ENCODE measurements around the gene MBD3L1.
A peak's percentile ranks its signal among the peaks of the same experiment; 100 is the strongest.

MBD3L1 gene

GRCh38 chr19:8832132-8833021 is at the start of gene MBD3L1, which contains the start of gene ZNF558:
MBD3L1 (plus strand) TSS chr19:8832377; CDS start chr19:8842679, 10,302 bp downstream.
ZNF558 (minus strand) TSS chr19:8832304; CDS start chr19:8822659, 9,645 bp downstream.
- peak; percentile 99 for DNase-seq

- no peak for DNase-seq
Observed at GRCh38 chr19:8794823-8795222, 37.4 kb upstream of the MBD3L1 start.

- DNase-seq: no peak
Observed at GRCh38 chr19:8806661-8807060, 25.5 kb upstream of the MBD3L1 start.

- DNase-seq: no peak
Observed at GRCh38 chr19:8811315-8812172, 20.6 kb upstream of the MBD3L1 start.

- no peak for DNase-seq
Observed at GRCh38 chr19:8814176-8814575, 18.0 kb upstream of the MBD3L1 start.

- no peak for DNase-seq
Observed at GRCh38 chr19:8815780-8816179, 16.4 kb upstream of the MBD3L1 start.

GRCh38 chr19:8820234-8820633 is 11.9 kb upstream of the MBD3L1 start:
- DNase-seq: no peak

- DNase-seq: no peak
Observed at GRCh38 chr19:8821748-8822241, 10.4 kb upstream of the MBD3L1 start.

- no peak for DNase-seq
Observed at GRCh38 chr19:8826371-8826770, 5.8 kb upstream of the MBD3L1 start.

- no peak for DNase-seq
Observed at GRCh38 chr19:8827277-8827676, 4.9 kb upstream of the MBD3L1 start.

- no peak for DNase-seq
Observed at GRCh38 chr19:8831373-8831772, 804 bp upstream of the MBD3L1 start.

- no peak for DNase-seq
Observed at GRCh38 chr19:8831832-8832131, 395 bp upstream of the MBD3L1 start.

GRCh38 chr19:8835446-8835845 is 3.3 kb downstream of the MBD3L1 start:
- no peak for DNase-seq

GRCh38 chr19:8835877-8836276 is 3.7 kb downstream of the MBD3L1 start:
- no peak for DNase-seq

- no peak for DNase-seq
Observed at GRCh38 chr19:8840708-8841107, 8.5 kb downstream of the MBD3L1 start.

- DNase-seq: no peak
Observed at GRCh38 chr19:8846819-8847218, 14.6 kb downstream of the MBD3L1 start.

- no peak for DNase-seq
Observed at GRCh38 chr19:8849232-8849631, 17.1 kb downstream of the MBD3L1 start.

- no peak for DNase-seq
Observed at GRCh38 chr19:8850488-8850887, 18.3 kb downstream of the MBD3L1 start.

- no peak for DNase-seq
Observed at GRCh38 chr19:8858260-8858659, 26.1 kb downstream of the MBD3L1 start.

- DNase-seq: no peak
Observed at GRCh38 chr19:8866344-8866743, 34.2 kb downstream of the MBD3L1 start.

GRCh38 chr19:8877854-8878705 is 45.9 kb downstream of the MBD3L1 start:
- no peak for DNase-seq

GRCh38 chr19:8880868-8881488 is 48.8 kb downstream of the MBD3L1 start:
- DNase-seq: no peak

Measured in activated CD4-positive, alpha-beta T cell treated with anti-CD3 and anti-CD28 coated beads for 48 hours (primary cell).